Measurements from ENCODE around the gene IAH1. TPM values are rescaled to one million over a fixed set of nuclear protein-coding genes. Genes with fewer than 3 reads are reported as not detected.

The IAH1 gene
- total and polyA plus RNA-seq, 2 experiments from 2014 or later: 12.7 to 33.7 TPM

GRCh38 chr2:9477914-9478313 lies 3.6 kb downstream of the IAH1 start (continued):
- TF ChIP-seq ZNF462 (CRISPR knock-in tag; IDR thresholded peaks at IDR 0.05): no peak
- TF ChIP-seq EZH2 (IDR thresholded peaks at IDR 0.05; ENCODE audit: low read depth, unreplicated experiment): no peak

- Histone ChIP-seq H3K4me2 (no peak overlapping the region), H3K9me2 (ENCODE audit: insufficient read depth) (0 out of 2 replicates have a peak, but pooled peaks cover 3% of the 10 kb centered on the region), H4K20me1 (replicated peaks; ENCODE audit: insufficient read depth) (no peaks in the 10 kb centered on the region; the same call in 1 of the 2 replicates), H3K79me2 (replicated peaks; ENCODE audit: insufficient read depth) (no peaks in the 10 kb centered on the region; the same call in 1 of the 2 replicates), H3K36me3 (ENCODE audit: insufficient read depth) (no peaks in the 10 kb centered on the region; the same call in 1 of the 2 replicates), H3K27ac (ENCODE audit: low read depth) (no peak overlapping the region), H3K4me1 (ENCODE audit: insufficient read depth) (peaks cover 12% of the 10 kb centered on the region), H3F3A (replicated peaks; ENCODE audit: low read depth) (0 out of 2 replicates have a peak, but pooled peaks cover 8% of the 10 kb centered on the region), H3K4me3 (no peak overlapping the region), H2AFZ (no peak overlapping the region), H3K27me3 (ENCODE audit: insufficient read depth) (peaks cover 22% of the 10 kb centered on the region)
- Mint-ChIP-seq H3K4me3 (no peak overlapping the region), H3K27ac (no peak overlapping the region; the same call in 1 of the 2 replicates), H3K36me3 (ENCODE audit: low read depth) (0 out of 3 replicates have a peak, but pooled peaks cover 6% of the 10 kb centered on the region), H3K27me3 (ENCODE audit: insufficient read depth, low read depth, poor library complexity) (peaks cover 14% of the 10 kb centered on the region), H3K4me1 (peaks cover 28% of the 10 kb centered on the region), H3K9me3 (no peaks in the 10 kb centered on the region)
- DNase-seq (ENCODE audit: low spot score) (no peak), ATAC-seq (no peak)
- TF ChIP-seq CTCF (conservative IDR thresholded peaks at IDR 0.05; ENCODE audit: low read depth in 2 of 2) (no peak), ZNF331 (CRISPR knock-in tag; IDR thresholded peaks at IDR 0.05; ENCODE audit: low read depth) (no peak), ETS1 (IDR thresholded peaks at IDR 0.05) (no peak), REST (IDR thresholded peaks at IDR 0.05; ENCODE audit: unreplicated experiment) (no peak), ZNF114 (CRISPR knock-in tag; IDR thresholded peaks at IDR 0.05) (no peak), JUNB (IDR thresholded peaks at IDR 0.05; ENCODE audit: unreplicated experiment) (no peak), CREB1 (CRISPR knock-in tag; IDR thresholded peaks at IDR 0.05; ENCODE audit: low read depth) (no peak), NANOG (IDR thresholded peaks at IDR 0.05; ENCODE audit: borderline replicate concordance) (no peak), STAT1 (IDR thresholded peaks at IDR 0.05; ENCODE audit: unreplicated experiment) (no peak), EZH2phosphoT487 (IDR thresholded peaks at IDR 0.05; ENCODE audit: unreplicated experiment) (no peak), POLR2AphosphoS5 (IDR thresholded peaks at IDR 0.05; ENCODE audit: low read depth) (no peak)
Observed at GRCh38 chr2:9478526-9478925, 4.2 kb downstream of the IAH1 start.
